ENCODE results near the gene MRPL34. TPM values are rescaled to one million over a fixed set of nuclear protein-coding genes. Genes with fewer than 3 reads are reported as not detected.

The MRPL34 gene
- total RNA-seq, 1 donor from 2014 or later: 200 TPM

DNA sequence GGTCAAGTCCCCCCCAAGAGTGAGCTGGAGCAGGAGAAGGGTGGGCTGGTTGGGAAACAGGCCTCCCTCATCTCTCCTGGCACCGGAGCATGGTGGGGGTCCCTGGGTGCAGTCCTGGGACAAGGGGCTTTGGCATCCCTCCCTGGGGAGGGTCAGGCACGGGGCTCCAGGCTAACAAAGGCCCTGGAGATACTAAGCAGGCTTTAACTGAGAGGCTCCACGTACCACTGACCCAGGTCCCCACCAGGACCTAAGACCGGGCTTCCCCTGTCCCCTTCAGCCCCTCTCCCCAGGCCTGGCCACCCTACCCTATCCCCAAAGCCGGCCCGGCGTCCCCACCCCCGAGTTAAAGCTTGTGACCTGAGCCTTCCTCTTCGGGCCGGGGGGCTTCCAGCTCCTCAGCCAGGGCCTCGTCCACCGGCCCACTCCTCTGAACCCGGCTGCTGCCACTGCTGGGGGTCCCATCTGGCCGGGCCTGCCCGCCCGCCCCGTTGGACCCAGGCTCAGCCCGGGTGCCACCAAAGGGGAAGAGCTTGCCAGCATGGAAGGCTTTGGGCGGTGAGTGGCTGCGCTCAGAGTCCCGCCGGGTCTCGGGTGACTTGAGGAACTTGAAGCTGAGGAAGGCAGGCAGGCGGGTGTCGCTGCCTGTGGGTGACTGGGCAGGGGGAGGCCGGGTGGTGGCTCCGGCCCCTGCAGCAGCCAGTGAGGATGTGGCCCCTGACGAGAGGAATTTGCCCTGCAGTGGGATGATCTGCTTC is 18.9 kb downstream of the MRPL34 start:
- no peak for ATAC-seq
- intact Hi-C loops (cut with DNase I): no loop called here

DNA sequence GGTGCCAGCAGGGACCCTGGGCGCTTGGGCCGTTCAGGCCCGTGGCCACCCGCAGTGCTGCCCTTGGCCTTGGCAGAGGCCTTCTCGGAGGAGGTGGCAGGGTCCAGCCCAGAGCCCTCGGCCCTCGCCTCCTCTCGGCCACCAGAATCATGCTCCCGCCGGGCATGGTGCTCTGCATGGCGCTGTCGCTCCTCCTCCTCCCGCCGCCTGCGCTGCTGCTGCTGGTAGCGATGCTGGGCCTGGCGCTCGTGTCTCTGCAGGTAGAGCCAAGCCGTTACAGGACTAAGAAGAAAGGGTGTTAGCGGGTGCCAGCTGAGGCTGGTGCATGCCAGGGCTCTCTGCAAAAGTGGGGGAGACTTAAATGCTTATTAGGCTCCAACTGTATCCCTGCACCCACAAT is 19.5 kb downstream of the MRPL34 start:
- intact Hi-C loops (cut with DNase I): no loop called here
- no peak for ATAC-seq

More for the DNA sequence above, 18.9 kb downstream of the MRPL34 start:
- no peak for DNase-seq (ENCODE audit: missing footprints)

GRCh38 chr19:17325881-17326594 is 20.4 kb downstream of the MRPL34 start:
- DNase-seq (ENCODE audit: missing footprints) (peak; percentile 67), ATAC-seq (peak; percentile 11)
- intact Hi-C loops (cut with DNase I): no loop called here

More for the DNA sequence above, 19.5 kb downstream of the MRPL34 start:
- no peak for DNase-seq (ENCODE audit: missing footprints)

- no peak for DNase-seq (ENCODE audit: missing footprints)
- no peak for ATAC-seq
- intact Hi-C loops (cut with DNase I): no loop called here
Observed at GRCh38 chr19:17326595-17326966, 20.9 kb downstream of the MRPL34 start.

DNA sequence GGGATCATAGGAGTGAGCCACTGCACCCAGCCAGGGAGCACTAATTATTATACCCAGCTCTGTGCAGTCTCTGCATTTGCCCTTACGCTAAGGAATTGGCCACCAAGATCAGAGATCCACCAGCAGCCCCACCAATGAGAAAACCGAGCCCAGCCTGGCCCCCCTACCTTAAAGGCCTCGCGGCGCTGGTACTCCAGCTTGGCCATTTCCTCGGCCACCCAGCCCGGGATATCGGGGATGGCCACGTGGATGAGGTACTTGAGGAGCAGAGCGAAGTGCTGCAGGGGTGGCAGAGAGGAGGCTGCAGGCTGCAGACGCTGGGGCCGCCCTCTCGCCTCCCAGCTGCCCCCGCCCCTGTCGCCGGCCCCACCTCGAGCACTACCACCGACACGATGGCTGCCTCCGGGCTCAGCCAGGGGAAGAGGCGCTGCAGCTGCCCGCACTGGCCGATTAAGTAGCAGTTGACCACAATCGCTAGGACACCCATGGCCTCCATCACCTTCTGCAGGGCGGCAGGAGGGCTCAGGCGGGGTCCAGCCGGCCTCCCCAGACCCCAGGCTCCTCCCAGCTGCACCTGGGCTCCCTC is 21.5 kb downstream of the MRPL34 start:
- intact Hi-C loops (cut with DNase I): no loop called here
- peak; percentile 37 for DNase-seq (ENCODE audit: missing footprints)
- no peak for ATAC-seq

DNA sequence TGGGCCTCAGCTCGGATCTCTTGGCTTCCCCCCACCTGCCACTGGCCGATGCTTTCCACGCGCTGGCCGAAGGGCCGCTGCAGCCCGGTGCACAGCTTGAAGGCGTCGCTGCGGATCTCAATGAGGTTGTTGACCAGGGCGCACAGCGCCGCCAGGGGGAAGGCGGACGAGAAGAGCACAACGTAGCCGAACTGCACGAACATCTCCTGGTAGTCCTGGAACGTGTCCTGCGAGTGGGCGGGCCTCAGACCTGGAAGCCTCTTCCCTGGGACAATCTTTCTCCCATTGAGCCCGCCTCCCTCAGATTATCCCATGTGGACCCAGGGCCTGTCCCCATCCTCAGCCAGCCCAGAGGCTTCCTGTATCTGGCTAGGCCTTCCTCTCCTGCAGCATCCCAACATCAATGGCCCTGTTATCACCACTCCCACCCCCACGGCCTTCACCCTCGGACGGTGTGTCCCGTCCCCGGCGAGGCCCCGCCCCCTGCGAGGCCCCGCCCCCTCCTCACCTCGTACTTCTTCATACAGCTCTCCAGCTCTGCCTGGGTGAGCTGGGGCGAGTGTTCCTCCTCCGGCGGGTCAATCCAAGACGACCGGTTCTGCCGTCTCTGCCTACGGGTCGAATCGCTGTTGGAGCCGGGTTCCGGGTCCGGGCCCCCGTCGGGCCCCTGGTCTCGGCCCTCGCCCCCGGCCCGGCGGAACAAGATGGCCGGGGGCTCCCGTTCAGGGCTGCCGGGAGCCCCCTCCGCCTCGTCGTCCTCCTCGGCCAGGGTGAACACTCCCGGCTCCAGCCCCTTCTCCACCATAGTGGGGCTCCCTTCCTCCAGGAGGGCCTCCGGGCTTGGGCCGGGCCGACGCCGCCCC is 22.2 kb downstream of the MRPL34 start:
- peak; percentile 21 for ATAC-seq
- DNase-seq (ENCODE audit: missing footprints): no peak
- intact Hi-C loops (cut with DNase I): no loop called here

DNA sequence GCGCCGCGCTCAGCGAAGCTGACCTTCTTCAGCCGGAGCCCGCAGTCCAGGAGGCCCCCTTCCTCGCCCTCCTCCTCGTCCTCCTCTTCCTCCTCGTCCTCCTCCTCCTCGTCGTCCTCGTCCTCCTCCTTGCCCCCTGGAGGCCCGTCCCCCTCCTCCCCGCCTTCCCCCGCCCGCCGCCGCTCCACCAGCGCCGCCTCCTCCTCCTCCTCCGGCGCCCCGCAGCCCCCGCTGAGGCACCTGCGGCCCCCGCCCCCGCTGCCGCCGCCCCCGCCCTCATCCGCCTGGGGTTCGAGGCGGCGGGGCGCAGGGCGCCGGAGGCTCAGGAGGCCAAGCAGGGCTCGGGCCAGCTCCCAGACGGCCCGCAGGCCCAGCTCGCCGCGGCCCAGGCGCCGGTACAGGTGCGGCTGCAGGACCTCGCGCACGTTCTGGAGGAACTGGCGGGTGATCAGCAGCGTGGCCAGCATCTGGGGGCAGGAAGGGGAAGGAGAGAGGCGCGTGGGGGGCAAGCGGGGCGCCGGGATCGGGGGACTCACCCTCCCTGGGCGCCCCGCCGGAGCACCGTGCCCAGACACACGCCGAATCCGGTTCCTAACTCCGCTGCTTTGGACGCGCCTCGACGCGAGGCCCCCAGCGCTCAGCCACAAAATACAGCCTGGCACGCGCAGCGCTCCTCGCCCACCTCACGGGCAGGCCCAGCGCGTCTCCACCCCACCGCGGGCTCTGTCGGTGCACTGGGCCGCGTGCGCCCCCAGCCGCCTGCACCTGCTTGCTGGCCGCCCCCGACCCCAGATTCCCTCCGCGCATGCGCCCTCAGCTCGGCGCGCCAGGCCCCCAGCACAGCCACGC is 23.1 kb downstream of the MRPL34 start:
- ATAC-seq (no peak), DNase-seq (ENCODE audit: missing footprints) (no peak)
- intact Hi-C loops (cut with DNase I): no loop called here

- no peak for DNase-seq (ENCODE audit: missing footprints)
- intact Hi-C loops (cut with DNase I): no loop called here
- ATAC-seq: no peak
Observed at GRCh38 chr19:17329366-17330261, 23.9 kb downstream of the MRPL34 start.

DNA sequence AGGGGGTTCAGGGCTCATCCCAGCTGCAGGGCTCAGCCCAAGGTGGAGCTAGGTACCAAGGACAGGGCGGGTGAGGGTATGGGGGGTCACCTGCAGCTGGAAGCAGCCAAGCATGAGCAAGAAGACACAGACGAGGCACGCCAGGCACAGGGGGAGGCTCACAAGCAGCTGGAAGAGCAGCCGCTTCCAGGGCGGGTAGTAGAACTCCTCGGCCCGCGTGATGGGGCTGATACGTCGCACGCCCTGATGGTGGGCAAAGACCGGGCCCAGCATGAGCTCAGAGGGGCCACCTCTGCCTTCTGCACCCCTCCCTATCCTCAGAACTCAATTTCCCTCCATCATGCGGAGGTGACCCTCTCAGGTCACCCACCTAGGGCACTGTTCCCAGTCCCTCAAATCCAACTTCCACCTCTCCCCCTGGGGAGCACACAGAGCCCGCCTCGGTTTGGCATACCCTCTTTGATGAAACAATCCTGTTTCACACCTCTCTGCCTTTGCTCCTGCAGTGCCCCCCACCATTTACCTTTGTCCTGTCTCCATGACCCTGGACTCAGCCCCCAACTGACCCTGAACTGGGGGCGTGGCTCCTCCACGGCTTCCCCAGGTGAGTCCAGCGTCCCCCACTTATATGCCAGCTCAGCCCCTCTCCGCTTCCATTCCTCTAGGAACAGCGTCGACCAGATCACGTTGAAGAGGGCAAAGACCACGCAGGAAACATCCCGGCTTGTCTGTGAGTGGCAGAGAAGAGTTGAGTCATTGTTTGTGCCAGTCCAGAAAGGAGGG is 24.8 kb downstream of the MRPL34 start:
- intact Hi-C loops (cut with DNase I): no loop called here
- ATAC-seq (no peak), DNase-seq (ENCODE audit: missing footprints) (no peak)

GRCh38 chr19:17331045-17331558 is 25.4 kb downstream of the MRPL34 start:
- DNase-seq (ENCODE audit: missing footprints) (no peak), ATAC-seq (no peak)

DNA sequence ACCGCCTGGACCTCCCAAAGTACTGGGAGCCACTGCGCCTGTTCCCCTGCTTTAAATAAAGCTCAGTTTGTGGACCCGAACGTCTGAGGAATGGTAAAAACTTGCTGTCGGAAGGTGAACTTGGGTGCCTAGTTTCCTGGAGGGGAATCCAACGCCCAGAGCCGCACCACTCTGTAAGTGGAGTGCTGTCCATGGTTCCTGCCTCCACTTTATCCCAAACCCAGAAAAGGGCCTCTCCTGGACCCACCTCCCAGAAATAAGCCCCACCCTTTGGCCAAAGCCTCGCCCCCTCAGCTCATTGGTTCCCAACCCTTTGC is 26.6 kb downstream of the MRPL34 start:
- ATAC-seq (no peak), DNase-seq (ENCODE audit: missing footprints) (no peak)
- intact Hi-C loops (cut with DNase I): no loop called here

More at GRCh38 chr19:17331045-17331558, 25.4 kb downstream of the MRPL34 start:
- intact Hi-C loops (cut with DNase I): no loop called here

DNA sequence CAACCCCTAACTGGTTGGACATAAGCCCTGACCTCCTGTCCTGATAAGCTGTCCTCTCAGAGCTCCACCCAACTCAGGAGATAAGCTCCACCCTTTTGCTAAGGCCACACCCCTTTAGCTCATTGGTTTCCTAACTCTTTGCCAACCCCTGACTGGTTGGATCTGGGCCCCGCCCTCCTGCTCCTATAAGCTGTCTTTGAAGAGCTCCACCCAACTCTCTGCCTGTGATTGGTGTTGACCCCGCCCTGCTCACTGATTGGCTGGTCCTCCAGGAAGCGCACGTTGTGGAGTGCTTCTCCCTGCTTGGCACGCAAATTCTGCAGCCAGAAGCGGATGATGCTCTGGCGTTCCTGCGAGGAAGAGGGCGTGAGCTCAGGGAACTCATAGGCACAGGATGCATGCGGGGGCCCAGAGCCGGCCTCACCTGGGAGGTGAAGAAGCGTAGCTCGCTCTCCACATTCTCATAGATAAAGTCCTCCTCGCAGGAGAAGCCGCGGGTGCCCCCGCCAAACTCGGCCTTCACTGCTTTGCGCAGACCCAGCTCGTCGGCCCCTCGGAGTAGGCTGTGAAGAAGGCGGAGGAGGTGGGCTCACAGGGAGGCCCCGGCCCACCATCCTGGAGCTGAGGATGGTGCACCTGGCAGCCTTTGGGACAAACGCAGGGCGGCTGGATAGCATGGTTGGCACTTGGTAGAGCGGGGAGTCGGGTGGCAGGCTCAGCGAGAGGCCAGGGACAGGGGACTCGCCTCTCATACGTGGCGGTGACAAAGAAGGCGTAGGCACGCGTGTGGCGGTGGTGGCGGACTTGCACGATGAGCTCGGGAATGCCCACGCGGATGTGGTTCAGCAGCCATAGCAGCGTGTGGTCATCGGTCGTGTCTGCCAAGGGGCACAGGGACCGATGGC is 27.3 kb downstream of the MRPL34 start:
- ATAC-seq: no peak
- intact Hi-C loops (cut with DNase I): no loop called here
- no peak for DNase-seq (ENCODE audit: missing footprints)

GRCh38 chr19:17333611-17334413 is 28.1 kb downstream of the MRPL34 start:
- DNase-seq (ENCODE audit: missing footprints): no peak
- ATAC-seq: no peak
- intact Hi-C loops (cut with DNase I): no loop called here

Measured in Right ventricle myocardium inferior (tissue), 1 donor.